ENCODE data around the gene UBN2. TPM values are rescaled to one million over a fixed set of nuclear protein-coding genes. Genes with fewer than 3 reads are reported as not detected.

Gene UBN2
- total and polyA plus RNA-seq, 2 of the 13 experiments (the other 11 are each of a cell fraction or from before 2014, with no cell fraction given), result 5.6 to 5.7 TPM

DNA sequence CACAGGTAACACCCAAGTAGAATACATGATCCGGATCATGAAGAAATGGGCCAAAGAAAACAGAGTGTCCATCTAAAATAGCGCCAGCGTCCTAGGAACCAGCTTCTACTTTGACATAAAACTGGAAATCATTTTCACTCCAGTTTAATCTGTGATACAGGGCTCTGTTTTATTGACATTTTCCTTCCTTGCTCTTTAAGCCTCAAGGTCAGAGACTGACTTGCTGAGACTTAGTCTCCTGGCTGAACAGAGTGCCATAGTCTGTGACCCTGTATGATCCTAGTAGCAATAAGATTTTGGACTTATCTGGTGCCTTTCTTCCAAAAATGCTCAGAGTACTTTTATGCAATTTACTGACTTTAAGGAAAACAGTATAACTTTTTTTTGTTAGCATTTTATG lies 41.7 kb upstream of the UBN2 start:
- CTCF ChIA-PET (ENCODE audit: low intra/inter-chr PET ratio, low total read pairs), result no interaction called here
- FAIRE-seq, result no peak
- in situ Hi-C loops (cut with HindIII; ENCODE audit: extremely low pct_ligation_motif_present, low pct_unique_long_range_greater_than_20kb) (no loop called here), intact Hi-C loops (cut with micrococcal nuclease; ENCODE audit: unreplicated experiment) (no loop called here)
- no peaks in the 10 kb centered on the region for H4K20me1 ChIP-seq (ENCODE audit: insufficient read depth, low read length)
- no peaks in the 10 kb centered on the region for H3K36me3 ChIP-seq (replicated peaks in 1 of 2; ENCODE audit: control insufficient read depth in 1 of 2, insufficient read depth in 2 of 2, low read length in 2 of 2)
- WGBS (ENCODE audit: low lambda C conversion rate), result 93% methylated on average over 3 of the region's 3 CpGs
- no TSS peak for BruUV-seq (replicated peaks)
- no peak overlapping the region for H3K4me3 ChIP-seq (replicated peaks in 1 of 3; ENCODE audit: insufficient read depth in 1 of 3, low read depth in 2 of 3, low read length in 3 of 3)
- no peaks in the 10 kb centered on the region for H3K9me3 ChIP-seq (ENCODE audit: low read length)
- no peak overlapping the region for H3K27ac ChIP-seq (ENCODE audit: extremely low read length, insufficient read depth, low read length)
- H3K27me3 ChIP-seq (ENCODE audit: control insufficient read depth in 1 of 2, insufficient read depth in 2 of 2, low read length in 2 of 2), result no peaks in the 10 kb centered on the region
- POLR2A ChIA-PET, result no interaction called here
- H3K9ac ChIP-seq (ENCODE audit: insufficient read depth, low read depth, low read length), result no peak overlapping the region
- H3K4me1 ChIP-seq (ENCODE audit: insufficient read depth, low read length), result no peaks in the 10 kb centered on the region
- no peak overlapping the region for H3K4me2 ChIP-seq (ENCODE audit: low read depth, low read length)
- no peak for ATAC-seq
- TF ChIP-seq MED8 (CRISPR knock-in tag; IDR thresholded peaks at IDR 0.05; ENCODE audit: insufficient replicate concordance) (no peak), ZKSCAN1 (IDR thresholded peaks at IDR 0.05; ENCODE audit: low read length) (no peak), RFX5 (IDR thresholded peaks at IDR 0.05; ENCODE audit: low read depth, low read length) (no peak), PAX8 (CRISPR knock-in tag; IDR thresholded peaks at IDR 0.05; ENCODE audit: borderline replicate concordance) (no peak), ZNF501 (CRISPR knock-in tag; IDR thresholded peaks at IDR 0.05) (no peak), BORCS8-MEF2B (CRISPR knock-in tag; IDR thresholded peaks at IDR 0.05) (no peak), ZSCAN22 (CRISPR knock-in tag; IDR thresholded peaks at IDR 0.05) (no peak), NR3C1 (CRISPR knock-in tag; IDR thresholded peaks at IDR 0.05) (no peak), HIVEP1 (CRISPR knock-in tag; IDR thresholded peaks at IDR 0.05) (no peak), SMAD1 (CRISPR knock-in tag; IDR thresholded peaks at IDR 0.05; ENCODE audit: borderline replicate concordance, low read depth) (no peak), PITX1 (CRISPR knock-in tag; IDR thresholded peaks at IDR 0.05) (no peak), HMGA1 (CRISPR knock-in tag; conservative IDR thresholded peaks at IDR 0.05) (no peak), SALL2 (CRISPR knock-in tag; IDR thresholded peaks at IDR 0.05) (no peak)
- TF ChIP-seq, protein P1, sequence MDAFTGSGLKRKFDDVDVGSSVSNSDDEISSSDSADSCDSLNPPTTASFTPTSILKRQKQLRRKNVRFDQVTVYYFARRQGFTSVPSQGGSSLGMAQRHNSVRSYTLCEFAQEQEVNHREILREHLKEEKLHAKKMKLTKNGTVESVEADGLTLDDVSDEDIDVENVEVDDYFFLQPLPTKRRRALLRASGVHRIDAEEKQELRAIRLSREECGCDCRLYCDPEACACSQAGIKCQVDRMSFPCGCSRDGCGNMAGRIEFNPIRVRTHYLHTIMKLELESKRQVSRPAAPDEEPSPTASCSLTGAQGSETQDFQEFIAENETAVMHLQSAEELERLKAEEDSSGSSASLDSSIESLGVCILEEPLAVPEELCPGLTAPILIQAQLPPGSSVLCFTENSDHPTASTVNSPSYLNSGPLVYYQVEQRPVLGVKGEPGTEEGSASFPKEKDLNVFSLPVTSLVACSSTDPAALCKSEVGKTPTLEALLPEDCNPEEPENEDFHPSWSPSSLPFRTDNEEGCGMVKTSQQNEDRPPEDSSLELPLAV (CRISPR knock-in tag; conservative IDR thresholded peaks at IDR 0.05; ENCODE audit: low read depth), result no peak
- TF ChIP-seq, protein P2, sequence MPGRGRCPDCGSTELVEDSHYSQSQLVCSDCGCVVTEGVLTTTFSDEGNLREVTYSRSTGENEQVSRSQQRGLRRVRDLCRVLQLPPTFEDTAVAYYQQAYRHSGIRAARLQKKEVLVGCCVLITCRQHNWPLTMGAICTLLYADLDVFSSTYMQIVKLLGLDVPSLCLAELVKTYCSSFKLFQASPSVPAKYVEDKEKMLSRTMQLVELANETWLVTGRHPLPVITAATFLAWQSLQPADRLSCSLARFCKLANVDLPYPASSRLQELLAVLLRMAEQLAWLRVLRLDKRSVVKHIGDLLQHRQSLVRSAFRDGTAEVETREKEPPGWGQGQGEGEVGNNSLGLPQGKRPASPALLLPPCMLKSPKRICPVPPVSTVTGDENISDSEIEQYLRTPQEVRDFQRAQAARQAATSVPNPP (CRISPR knock-in tag; IDR thresholded peaks at IDR 0.05), result no peak
- TF ChIP-seq, protein P3, sequence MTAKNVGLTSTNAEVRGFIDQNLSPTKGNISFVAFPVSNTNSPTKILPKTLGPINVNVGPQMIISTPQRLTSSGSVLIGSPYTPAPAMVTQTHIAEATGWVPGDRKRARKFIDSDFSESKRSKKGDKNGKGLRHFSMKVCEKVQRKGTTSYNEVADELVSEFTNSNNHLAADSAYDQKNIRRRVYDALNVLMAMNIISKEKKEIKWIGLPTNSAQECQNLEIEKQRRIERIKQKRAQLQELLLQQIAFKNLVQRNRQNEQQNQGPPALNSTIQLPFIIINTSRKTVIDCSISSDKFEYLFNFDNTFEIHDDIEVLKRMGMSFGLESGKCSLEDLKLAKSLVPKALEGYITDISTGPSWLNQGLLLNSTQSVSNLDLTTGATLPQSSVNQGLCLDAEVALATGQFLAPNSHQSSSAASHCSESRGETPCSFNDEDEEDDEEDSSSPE (CRISPR knock-in tag; IDR thresholded peaks at IDR 0.05), result no peak
- TF ChIP-seq, protein P4, sequence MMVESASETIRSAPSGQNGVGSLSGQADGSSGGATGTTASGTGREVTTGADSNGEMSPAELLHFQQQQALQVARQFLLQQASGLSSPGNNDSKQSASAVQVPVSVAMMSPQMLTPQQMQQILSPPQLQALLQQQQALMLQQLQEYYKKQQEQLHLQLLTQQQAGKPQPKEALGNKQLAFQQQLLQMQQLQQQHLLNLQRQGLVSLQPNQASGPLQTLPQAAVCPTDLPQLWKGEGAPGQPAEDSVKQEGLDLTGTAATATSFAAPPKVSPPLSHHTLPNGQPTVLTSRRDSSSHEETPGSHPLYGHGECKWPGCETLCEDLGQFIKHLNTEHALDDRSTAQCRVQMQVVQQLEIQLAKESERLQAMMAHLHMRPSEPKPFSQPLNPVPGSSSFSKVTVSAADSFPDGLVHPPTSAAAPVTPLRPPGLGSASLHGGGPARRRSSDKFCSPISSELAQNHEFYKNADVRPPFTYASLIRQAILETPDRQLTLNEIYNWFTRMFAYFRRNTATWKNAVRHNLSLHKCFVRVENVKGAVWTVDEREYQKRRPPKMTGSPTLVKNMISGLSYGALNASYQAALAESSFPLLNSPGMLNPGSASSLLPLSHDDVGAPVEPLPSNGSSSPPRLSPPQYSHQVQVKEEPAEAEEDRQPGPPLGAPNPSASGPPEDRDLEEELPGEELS (CRISPR knock-in tag; IDR thresholded peaks at IDR 0.05), result no peak
- H2AFZ ChIP-seq (ENCODE audit: low read length), result no peak overlapping the region
- no peaks in the 10 kb centered on the region for H3K79me2 ChIP-seq (ENCODE audit: insufficient read depth, low read length)
- no peak for DNase-seq (ENCODE audit: low spot score)
